Measurements from ENCODE around the gene RAB3C.

RAB3C gene

GRCh38 chr5:58631895-58632294, 49.0 kb downstream of the RAB3C start:
- Histone ChIP-seq H3F3A (ENCODE audit: low read depth) (no peaks in the 10 kb centered on the region), H3K79me2 (ENCODE audit: insufficient read depth, low read length) (no peaks in the 10 kb centered on the region)

GRCh38 chr5:58635416-58635815, 52.5 kb downstream of the RAB3C start:
- TF ChIP-seq CTCF (conservative IDR thresholded peaks at IDR 0.05; ENCODE audit: low read length) = no peak
- no peak for TF ChIP-seq EZH2phosphoT487 (IDR thresholded peaks at IDR 0.05; ENCODE audit: borderline replicate concordance)
- Histone ChIP-seq H3K9me3 (ENCODE audit: insufficient read depth, low read depth, low read length) (no peaks in the 10 kb centered on the region), H2AFZ (ENCODE audit: low read length) (no peak overlapping the region), H3K9me2 (replicated peaks; ENCODE audit: low read depth, low read length) (no peaks in the 10 kb centered on the region), H3K4me1 (ENCODE audit: insufficient read depth, low read length, poor library complexity, severe bottlenecking) (no peaks in the 10 kb centered on the region), H3K27me3 (ENCODE audit: insufficient read depth, low read length, poor library complexity, severe bottlenecking) (no peaks in the 10 kb centered on the region), H4K20me1 (ENCODE audit: insufficient read depth, low read length, poor library complexity, severe bottlenecking) (no peaks in the 10 kb centered on the region), H3K4me2 (ENCODE audit: low read depth, low read length, poor library complexity, severe bottlenecking) (no peak overlapping the region), H3K36me3 (ENCODE audit: insufficient read depth, low read length) (no peaks in the 10 kb centered on the region), H3K9ac (ENCODE audit: low read depth, low read length, poor library complexity, severe bottlenecking) (no peak overlapping the region), H3F3A (ENCODE audit: low read depth) (no peaks in the 10 kb centered on the region), H3K4me3 (ENCODE audit: low read length, poor library complexity, severe bottlenecking) (no peak overlapping the region), H3K79me2 (ENCODE audit: insufficient read depth, low read length) (no peaks in the 10 kb centered on the region)

More at GRCh38 chr5:58631895-58632294, 49.0 kb downstream of the RAB3C start:
- Histone ChIP-seq H3K9me2 (replicated peaks; ENCODE audit: low read depth, low read length) (no peaks in the 10 kb centered on the region), H3K4me1 (ENCODE audit: insufficient read depth, low read length, poor library complexity, severe bottlenecking) (no peaks in the 10 kb centered on the region), H3K9ac (ENCODE audit: low read depth, low read length, poor library complexity, severe bottlenecking) (no peak overlapping the region), H3K36me3 (ENCODE audit: insufficient read depth, low read length) (no peaks in the 10 kb centered on the region), H3K9me3 (ENCODE audit: insufficient read depth, low read depth, low read length) (no peaks in the 10 kb centered on the region), H3K27me3 (ENCODE audit: insufficient read depth, low read length, poor library complexity, severe bottlenecking) (no peaks in the 10 kb centered on the region), H3K4me3 (ENCODE audit: low read length, poor library complexity, severe bottlenecking) (no peak overlapping the region), H3K4me2 (ENCODE audit: low read depth, low read length, poor library complexity, severe bottlenecking) (no peak overlapping the region), H4K20me1 (ENCODE audit: insufficient read depth, low read length, poor library complexity, severe bottlenecking) (no peaks in the 10 kb centered on the region), H2AFZ (ENCODE audit: low read length) (no peak overlapping the region)
- TF ChIP-seq CTCF (conservative IDR thresholded peaks at IDR 0.05; ENCODE audit: low read length) = no peak
- TF ChIP-seq EZH2phosphoT487 (IDR thresholded peaks at IDR 0.05; ENCODE audit: borderline replicate concordance) = no peak

GRCh38 chr5:58640011-58640410, 57.1 kb downstream of the RAB3C start:
- Histone ChIP-seq H3K27me3 (ENCODE audit: insufficient read depth, low read length, poor library complexity, severe bottlenecking) (no peaks in the 10 kb centered on the region), H3K4me3 (ENCODE audit: low read length, poor library complexity, severe bottlenecking) (no peak overlapping the region), H3K4me1 (ENCODE audit: insufficient read depth, low read length, poor library complexity, severe bottlenecking) (no peaks in the 10 kb centered on the region), H3K4me2 (ENCODE audit: low read depth, low read length, poor library complexity, severe bottlenecking) (no peak overlapping the region), H3F3A (ENCODE audit: low read depth) (no peaks in the 10 kb centered on the region), H3K9me3 (ENCODE audit: insufficient read depth, low read depth, low read length) (no peaks in the 10 kb centered on the region), H3K9ac (ENCODE audit: low read depth, low read length, poor library complexity, severe bottlenecking) (no peak overlapping the region), H4K20me1 (ENCODE audit: insufficient read depth, low read length, poor library complexity, severe bottlenecking) (no peaks in the 10 kb centered on the region), H3K79me2 (ENCODE audit: insufficient read depth, low read length) (no peaks in the 10 kb centered on the region), H3K36me3 (ENCODE audit: insufficient read depth, low read length) (no peaks in the 10 kb centered on the region), H3K9me2 (replicated peaks; ENCODE audit: low read depth, low read length) (no peaks in the 10 kb centered on the region), H2AFZ (ENCODE audit: low read length) (no peak overlapping the region)
- no peak for TF ChIP-seq EZH2phosphoT487 (IDR thresholded peaks at IDR 0.05; ENCODE audit: borderline replicate concordance)
- TF ChIP-seq CTCF (conservative IDR thresholded peaks at IDR 0.05; ENCODE audit: low read length) = no peak
